Hematopoietic multipotent progenitor cell treated with erythropoietin and hydrocortisone succinate and interleukin-3 and kit ligand, for 4 days (in vitro differentiated cells): ENCODE results near the gene GPR143.

ENCODE experiments used
- DNase-seq: peaks from one replicate; pipeline ENCODE4 v3.0.0-alpha.2; 2015

GPR143 gene

GRCh38 chrX:9707306-9708033 lies 58.2 kb downstream of the GPR143 start:
- DNase-seq = no peak

GRCh38 chrX:9706421-9706820 lies 59.2 kb downstream of the GPR143 start:
- DNase-seq = no peak

GRCh38 chrX:9704876-9705465 lies 60.7 kb downstream of the GPR143 start:
- DNase-seq = no peak

- DNase-seq = no peak
Measured at GRCh38 chrX:9703406-9703805, 62.2 kb downstream of the GPR143 start.

GRCh38 chrX:9701790-9702189 lies 63.9 kb downstream of the GPR143 start:
- DNase-seq = no peak

- DNase-seq = no peak
Measured at GRCh38 chrX:9700555-9700954, 65.1 kb downstream of the GPR143 start.

GRCh38 chrX:9698576-9698975 lies 67.1 kb downstream of the GPR143 start:
- DNase-seq = no peak

- DNase-seq = no peak
Measured at GRCh38 chrX:9693307-9694001, 72.2 kb downstream of the GPR143 start.

- no peak for DNase-seq
Measured at GRCh38 chrX:9690046-9690445, 75.6 kb downstream of the GPR143 start.

GRCh38 chrX:9688833-9689232 lies 76.8 kb downstream of the GPR143 start:
- DNase-seq = no peak

GRCh38 chrX:9687899-9688298 lies 77.7 kb downstream of the GPR143 start:
- no peak for DNase-seq

- DNase-seq = no peak
Measured at GRCh38 chrX:9683350-9683749, 82.3 kb downstream of the GPR143 start.

GRCh38 chrX:9682861-9683260 lies 82.8 kb downstream of the GPR143 start:
- no peak for DNase-seq

- DNase-seq = no peak
Measured at GRCh38 chrX:9682456-9682855, 83.2 kb downstream of the GPR143 start.

GRCh38 chrX:9681422-9681821 lies 84.2 kb downstream of the GPR143 start:
- DNase-seq = no peak

GRCh38 chrX:9681011-9681410 lies 84.6 kb downstream of the GPR143 start:
- no peak for DNase-seq

- no peak for DNase-seq
Measured at GRCh38 chrX:9678215-9678965, 87.3 kb downstream of the GPR143 start.

- no peak for DNase-seq
Measured at GRCh38 chrX:9677098-9677739, 88.4 kb downstream of the GPR143 start.

GRCh38 chrX:9676738-9677097 lies 88.9 kb downstream of the GPR143 start:
- DNase-seq = no peak

- no peak for DNase-seq
Measured at GRCh38 chrX:9676306-9676705, 89.3 kb downstream of the GPR143 start.
